Fibroblast of the aortic adventitia (primary cell): ENCODE results near the gene STUB1. TPM values are rescaled to one million over a fixed set of nuclear protein-coding genes. Genes with fewer than 3 reads are reported as not detected.
A peak's percentile ranks its signal among the peaks of the same experiment; 100 is the strongest.

Experiments used
- DNase-seq: peaks from one replicate; pipeline ENCODE4 v3.0.0-alpha.2; 2010; ENCODE audit warnings: low read depth
- H3K4me3 ChIP-seq: 2 replicates; pipeline ENCODE4 v1.5.1; 2011; ENCODE audit warnings: low read depth, mild to moderate bottlenecking, control low read depth, low read length, moderate library complexity
- total RNA-seq: library from RNA; depleted of rRNA; stranded (reverse); fragments of >200 nt; gene quantifications from 2 replicates; pipeline ENCODE4 v1.2.3, GENCODE V29; 2012; ENCODE audit warnings: low replicate concordance
- TF ChIP-seq, protein P1 (sequence below): IDR thresholded peaks from 2 replicates; pipeline ENCODE4 v1.5.1; 2011; ENCODE audit warnings: mild to moderate bottlenecking, low read length, control low read depth, inconsistent platforms; ENCODE audit not compliant: insufficient read depth

STUB1 gene
- total RNA-seq, 1 donor = 88.9 TPM

DNA sequence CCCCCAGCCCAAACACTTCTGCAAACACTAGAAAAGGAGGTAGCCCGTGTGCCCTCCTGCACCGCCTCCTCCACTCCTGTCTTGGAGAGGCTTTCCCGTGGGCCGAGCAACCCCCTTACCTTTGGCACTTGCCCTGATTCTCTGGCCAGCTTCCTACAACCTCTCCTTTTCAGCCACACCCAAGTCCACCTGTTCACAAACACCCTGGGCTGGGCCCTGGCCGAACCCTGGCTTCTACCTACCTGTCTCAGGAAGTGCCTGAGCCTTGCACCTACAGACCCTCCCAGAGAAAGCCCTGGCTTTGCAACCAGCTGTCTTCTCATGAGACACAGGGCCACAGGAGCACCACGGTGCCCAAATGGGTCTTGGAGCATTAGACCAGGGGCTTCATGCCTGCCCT, 38.7 kb downstream of the STUB1 start:
- TF ChIP-seq, protein P1, sequence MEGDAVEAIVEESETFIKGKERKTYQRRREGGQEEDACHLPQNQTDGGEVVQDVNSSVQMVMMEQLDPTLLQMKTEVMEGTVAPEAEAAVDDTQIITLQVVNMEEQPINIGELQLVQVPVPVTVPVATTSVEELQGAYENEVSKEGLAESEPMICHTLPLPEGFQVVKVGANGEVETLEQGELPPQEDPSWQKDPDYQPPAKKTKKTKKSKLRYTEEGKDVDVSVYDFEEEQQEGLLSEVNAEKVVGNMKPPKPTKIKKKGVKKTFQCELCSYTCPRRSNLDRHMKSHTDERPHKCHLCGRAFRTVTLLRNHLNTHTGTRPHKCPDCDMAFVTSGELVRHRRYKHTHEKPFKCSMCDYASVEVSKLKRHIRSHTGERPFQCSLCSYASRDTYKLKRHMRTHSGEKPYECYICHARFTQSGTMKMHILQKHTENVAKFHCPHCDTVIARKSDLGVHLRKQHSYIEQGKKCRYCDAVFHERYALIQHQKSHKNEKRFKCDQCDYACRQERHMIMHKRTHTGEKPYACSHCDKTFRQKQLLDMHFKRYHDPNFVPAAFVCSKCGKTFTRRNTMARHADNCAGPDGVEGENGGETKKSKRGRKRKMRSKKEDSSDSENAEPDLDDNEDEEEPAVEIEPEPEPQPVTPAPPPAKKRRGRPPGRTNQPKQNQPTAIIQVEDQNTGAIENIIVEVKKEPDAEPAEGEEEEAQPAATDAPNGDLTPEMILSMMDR = no peak
- no peak for DNase-seq
- H3K4me3 ChIP-seq = no peak overlapping the region

DNA sequence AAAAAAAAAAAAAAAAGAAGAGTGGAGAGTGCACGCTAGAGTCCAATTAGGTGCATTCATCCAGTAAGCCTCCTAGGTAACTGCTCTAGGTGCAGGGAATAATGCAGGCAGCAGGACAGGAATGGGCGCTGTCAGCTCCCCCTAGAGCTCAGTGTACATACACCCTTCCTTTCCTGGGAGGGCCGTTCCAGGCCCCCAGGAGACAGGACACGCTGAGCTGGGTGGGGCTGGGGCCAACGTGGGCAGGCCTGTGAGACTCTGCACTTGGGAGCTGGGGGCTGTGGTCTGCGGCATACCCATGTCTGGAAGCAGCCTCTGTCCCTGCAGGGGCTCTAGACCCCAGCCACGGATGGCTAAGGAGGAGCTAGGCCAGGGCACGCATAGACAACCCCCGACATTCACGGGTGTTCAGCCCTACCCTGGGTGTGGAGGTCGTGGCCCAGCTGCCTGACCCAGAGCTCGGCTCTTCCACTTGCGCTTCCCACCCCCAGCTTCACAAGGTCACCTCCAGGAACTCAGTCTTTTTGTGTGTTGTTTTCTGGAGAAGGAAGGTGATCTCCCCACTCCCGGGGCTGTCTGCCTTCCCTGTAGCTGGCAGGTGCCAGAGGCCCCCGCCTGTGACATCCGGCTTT, 39.7 kb downstream of the STUB1 start:
- no peak for DNase-seq
- peak overlapping the region; percentile 76 for H3K4me3 ChIP-seq
- TF ChIP-seq, protein P1 = peak; percentile 32

DNA sequence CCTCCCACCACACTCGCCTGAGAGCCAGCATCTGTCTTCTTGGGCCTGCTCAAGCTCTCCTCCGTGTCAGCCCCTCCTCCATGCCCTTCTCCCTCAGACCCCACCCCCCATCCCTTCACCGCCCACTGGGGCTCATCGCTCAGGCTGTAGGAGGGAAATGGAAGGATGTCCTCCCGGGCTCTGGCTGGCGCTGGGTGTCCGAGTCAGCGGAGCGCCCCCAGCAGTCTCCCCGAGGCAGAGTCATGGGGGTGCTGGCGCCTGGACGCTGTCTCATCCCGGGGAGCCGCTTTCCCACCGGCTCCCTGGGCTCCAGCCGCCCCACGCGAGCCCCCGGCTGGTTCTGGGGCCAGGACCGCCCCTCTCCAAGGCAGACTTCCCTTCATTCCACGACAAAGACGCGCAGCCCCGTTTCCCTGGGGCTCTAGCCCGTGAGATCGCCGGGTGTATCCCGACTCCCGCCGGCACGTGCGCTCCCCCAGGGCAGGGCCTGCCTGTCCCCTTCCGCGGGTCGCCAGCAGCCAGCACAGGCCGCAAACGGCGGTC, 40.3 kb downstream of the STUB1 start:
- DNase-seq = peak; percentile 62
- H3K4me3 ChIP-seq = peak overlapping the region; percentile 76
- TF ChIP-seq, protein P1 = peak; percentile 34

DNA sequence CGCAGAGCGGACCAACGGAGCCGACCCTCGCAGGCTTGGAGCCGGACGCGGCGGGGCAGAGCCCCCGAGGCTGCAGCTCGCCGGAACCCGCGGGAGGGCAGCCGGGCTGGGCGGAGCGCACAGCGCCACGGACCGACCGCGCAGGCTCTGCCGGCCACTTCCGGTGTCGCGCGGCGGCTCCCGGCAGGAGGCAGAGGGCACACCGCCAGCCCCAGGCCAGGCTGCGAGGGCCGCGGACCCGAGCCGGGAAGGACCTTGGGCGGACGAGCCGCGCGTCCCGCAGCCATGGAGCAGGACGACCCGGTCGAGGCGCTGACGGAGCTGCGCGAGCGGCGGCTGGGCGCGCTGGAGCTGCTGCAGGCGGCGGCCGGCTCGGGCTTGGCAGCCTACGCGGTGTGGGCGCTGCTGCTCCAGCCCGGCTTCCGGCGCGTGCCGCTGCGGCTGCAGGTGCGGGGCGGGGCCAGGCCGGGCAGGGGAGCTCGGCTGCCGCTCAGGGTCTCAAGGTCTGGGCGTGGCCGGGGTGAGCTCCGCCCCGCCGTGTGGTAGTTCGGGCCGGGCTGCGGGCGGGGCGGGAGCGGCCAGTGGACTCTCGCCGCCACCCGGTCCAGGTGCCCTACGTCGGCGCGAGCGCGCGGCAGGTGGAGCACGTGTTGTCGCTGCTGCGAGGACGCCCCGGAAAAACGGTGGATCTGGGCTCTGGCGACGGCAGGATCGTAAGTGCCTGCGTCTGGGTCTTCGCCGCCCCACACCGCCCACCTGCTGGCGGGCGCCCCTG, 41.0 kb downstream of the STUB1 start, which contains the start of gene ANTKMT:
Gene ANTKMT (plus strand): TSS at position 157 of the 775 bp plus-strand sequence. CDS start 129 bp downstream, at position 286.
- DNase-seq = peak; percentile 65
- peak within 1 kb of the TSS; percentile 76 for H3K4me3 ChIP-seq
- TF ChIP-seq, protein P1 = no peak

DNA sequence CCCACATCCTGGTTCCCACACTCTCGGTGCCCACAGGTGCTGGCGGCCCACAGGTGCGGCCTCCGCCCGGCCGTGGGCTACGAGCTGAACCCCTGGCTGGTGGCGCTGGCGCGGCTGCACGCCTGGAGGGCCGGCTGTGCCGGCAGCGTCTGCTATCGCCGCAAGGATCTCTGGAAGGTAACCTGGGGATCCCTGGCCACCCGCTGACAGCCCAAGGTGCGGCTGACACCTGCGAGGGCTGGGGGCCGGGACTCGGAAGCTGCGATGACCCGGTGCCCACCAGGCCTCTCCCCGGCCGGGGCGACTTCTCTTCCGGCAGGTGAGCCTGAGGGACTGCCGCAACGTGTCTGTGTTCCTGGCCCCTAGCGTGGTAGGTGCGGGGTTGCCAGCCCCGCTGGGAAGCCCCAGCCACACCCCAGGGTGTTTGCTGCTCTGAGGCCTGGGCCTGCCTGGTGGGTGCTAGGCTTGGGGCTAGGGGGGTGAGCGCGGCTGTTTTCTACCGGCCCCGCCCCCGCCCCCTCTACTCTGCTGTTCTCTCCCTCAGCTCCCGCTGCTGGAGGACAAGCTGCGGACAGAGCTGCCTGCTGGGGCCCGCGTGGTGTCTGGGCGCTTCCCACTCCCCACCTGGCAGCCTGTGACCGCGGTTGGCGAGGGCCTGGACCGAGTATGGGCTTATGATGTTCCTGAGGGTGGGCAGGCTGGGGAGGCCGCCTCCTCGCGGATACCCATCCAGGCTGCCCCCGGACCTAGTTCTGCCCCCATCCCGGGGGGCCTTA, 41.7 kb downstream of the STUB1 start:
- DNase-seq = no peak
- TF ChIP-seq, protein P1 = no peak

DNA sequence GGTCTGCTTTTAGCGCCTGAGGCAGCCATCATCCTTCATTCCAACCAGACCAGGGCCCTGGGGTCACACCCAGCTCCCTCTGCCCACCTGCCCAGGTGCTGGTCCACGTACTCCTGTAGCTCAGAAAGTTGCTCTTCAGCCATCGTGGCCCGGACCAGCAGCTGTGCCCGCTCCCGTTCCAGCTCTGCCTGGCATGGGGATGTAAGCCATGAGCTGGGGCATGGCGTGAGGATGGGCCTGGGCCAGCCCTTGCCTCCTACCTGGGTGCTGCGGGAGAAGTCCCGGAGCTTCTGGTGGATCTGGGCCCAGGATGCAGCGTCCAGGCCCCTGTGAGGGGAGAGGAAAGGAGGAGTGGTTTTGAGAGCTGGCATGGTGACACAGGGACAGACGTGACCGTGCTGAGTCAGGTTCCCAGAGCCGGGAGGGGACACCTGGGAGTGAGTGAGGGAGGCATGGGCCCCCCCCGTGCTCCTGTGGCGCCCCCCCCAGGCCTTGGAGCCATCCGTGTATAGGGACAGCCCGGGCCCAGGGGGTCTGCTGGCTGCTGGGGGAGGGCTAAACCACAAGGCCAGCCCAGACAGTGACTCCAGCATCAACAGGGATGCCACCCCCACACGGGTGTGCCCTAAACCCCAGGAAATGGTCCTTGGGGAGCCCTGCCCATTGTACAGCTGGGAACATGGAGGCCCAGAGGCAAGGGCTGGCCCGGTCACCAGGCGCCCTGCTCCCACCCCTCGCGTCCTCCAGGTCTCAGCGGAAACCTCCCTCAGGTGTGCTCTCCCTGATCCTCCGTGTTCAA, 42.8 kb downstream of the STUB1 start:
- H3K4me3 ChIP-seq = no peak overlapping the region
- DNase-seq = no peak
- TF ChIP-seq, protein P1 = no peak

More for the DNA sequence above, 41.7 kb downstream of the STUB1 start:
- peak overlapping the region; percentile 76 for H3K4me3 ChIP-seq
